HG03175 (cell line): ENCODE measurements around the gene AGPAT3.

Source experiments
- ATAC-seq: cut with Tn5 transposase; IDR thresholded peaks from one replicate; pipeline ENCODE4 v1.9.1; 2021; ENCODE audit warnings: mild to moderate bottlenecking, moderate library complexity; ENCODE audit not compliant: unreplicated experiment

Gene AGPAT3

DNA sequence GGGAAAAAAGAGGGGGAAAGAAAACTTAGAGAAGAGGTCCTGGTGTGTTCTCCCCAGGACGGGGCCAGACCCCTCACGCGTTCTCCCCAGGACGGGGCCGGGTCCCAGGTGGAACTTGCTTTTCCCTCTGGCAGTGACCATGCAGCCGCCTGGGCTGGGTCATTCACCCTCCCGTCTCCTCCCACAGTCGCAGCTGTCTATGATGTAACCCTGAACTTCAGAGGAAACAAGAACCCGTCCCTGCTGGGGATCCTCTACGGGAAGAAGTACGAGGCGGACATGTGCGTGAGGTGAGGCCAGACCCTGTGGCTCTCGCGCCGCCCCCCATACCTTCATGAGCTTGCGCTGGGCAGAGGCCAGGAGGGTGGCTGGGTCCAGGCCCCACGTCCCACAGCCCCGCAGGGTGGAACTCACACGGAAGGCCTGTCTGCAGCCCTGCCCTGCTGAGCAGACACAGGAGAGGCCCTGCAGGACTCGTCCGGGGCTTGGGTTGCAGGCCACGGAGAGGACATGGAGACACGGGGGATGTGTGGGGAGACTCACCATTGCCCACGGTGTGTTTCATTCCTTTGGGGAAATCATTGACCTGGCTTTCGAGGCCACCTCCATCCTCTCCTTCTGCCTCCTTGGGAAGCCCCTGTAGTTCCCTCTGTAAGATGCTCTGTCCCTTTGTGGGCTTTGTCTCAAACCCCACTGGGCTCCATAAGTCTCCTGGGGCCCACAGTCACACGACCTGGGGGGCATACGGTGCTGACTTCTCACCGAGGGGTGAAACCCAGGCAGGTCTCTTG lies 106.4 kb downstream of the AGPAT3 start:
- ATAC-seq: no peak

DNA sequence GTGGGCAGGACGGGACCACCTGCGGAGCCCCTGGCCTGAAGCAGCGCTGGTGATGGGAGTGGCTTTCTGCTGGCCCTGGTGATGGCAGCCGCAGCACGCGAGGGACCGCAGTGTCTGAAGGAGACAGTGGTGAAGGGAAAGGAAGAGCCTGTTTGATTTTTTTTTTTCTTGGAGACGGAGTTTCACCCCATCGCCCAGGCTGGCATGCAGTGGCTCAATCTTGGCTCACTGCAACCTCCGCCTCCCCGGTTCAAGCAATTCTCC lies 106.9 kb downstream of the AGPAT3 start:
- no peak for ATAC-seq

DNA sequence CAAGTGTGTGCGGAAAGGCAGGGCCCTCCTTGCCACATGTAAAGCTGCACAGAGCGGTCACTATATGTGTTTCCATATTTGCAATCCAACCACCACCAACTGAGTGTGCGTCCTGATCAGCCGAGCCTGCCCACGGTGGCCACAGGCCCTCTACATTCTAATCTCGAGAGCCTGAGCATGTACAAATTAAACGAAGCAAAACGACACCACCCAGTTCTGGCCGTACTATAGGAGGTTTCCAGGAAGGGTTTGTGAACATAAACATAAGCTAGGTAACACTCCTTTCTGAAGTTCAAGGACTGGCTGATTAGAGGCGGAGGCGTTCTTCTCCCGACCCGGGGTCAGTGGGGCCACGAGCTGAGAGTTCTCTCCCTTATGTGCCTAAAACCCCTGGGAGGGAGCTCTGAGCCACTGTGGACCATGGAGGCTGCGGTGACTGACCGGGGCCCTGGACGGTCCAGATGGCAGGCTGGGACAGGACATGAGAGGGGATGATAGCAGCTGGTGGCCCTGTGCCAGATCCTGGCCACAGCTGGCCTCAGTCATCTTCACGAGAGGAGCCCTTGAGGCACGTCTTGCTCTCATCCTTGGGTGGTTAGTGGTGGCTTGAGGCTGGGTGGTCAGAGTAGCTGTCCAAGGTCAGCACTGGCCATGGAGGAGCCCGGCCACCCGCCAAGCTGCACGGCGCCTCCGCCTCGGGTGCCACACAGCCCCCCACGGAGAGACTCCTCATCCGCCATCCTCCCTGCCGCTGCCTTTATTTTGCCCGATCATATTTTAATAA lies 108.0 kb downstream of the AGPAT3 start:
- no peak for ATAC-seq

DNA sequence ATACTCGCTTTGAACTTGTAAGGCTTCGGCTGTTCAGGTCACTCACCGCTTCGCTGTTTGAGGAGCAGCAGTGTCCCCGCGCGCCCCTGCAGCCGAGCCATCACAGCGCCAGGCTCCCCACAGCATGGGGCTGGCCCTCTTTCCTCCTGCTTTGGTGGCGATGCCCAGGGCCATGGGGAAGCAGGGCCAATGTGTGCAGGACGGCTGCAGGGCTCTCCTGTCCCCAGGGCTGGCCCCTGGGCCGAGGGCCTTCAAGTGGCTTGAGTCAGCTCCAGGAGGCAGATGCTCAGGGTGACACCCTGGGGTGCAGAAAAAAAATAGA lies 108.6 kb downstream of the AGPAT3 start:
- ATAC-seq: no peak

DNA sequence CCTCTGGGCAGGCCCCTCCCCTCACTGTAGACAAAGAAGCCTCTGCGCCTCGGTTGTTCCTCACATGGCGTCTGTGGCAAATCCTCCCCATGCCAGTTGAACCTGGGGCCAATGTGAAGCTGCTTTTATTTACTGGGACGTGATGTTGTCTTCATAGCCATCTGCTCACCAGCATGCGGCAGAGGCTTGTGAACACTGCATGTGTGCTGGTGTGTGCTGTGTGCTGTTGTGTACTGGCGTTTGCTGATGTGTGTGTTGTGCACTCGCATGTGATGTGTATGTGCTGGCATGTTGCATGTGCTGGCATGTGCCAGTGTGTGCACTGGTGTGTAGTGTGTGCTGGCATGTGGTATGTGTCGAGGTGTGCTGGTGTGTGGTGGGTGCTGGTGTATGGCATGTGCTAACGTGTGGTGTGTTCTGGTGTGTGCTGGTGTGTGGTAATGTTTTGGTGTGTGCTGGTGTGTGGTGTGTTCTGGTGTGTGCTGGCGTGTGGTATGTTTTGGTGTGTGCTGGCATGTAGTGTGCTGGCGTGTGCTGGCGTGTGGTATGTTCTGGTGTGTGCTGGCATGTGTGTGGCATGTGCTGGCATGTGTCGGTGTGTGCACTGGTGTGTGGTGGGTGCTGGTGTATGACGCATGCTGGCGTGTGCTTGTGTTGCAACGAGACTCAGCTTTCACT lies 109.9 kb downstream of the AGPAT3 start:
- no peak for ATAC-seq

DNA sequence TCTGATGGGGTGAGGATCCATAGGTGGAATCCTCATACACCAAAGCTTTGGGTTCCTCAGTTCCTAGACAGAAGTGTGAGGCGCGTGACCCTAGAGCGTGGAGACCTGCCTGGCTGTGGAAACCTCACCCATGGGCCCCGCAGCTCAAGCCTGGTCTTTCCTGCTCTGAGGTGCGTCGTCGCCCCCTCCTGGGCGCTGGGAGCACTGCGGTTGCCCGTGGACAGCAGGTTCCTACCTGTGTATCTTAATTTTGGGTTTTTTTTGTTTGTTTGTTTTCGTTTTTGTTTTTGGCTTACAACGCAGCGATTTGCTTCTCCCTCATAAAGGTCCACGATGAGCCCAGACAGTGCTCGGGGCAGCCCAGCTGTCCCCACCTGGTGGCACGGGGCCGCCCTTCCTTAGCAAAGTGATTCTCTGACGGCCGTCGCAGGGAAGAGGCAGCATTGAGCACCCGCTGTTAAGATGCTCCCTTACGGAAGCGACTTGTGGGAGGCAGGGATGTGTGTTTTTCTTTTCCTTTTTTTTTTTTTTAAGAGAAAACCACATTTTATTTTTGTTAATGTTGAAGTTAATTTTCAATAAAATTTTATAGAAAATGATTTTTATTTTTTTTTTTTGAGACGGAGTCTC lies 110.6 kb downstream of the AGPAT3 start:
- peak; percentile 68 for ATAC-seq

DNA sequence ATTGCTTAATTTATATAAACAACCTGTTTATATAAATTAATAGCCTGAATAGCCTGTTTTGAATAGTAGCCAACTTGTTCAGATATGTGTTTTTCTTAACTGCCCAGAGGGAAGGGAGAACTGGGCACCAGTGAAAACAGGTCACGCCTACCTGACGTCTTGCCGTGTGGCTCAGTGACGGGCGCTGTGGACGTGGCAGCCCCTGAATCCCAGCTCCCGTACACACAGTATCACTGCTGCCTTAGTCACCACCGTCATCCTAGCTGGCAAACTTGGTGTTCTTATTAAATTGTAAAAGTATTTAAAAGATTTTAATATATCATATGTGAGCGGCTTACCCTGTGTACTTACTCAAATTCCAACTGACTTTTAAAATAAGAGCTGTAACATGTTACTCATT lies 111.6 kb downstream of the AGPAT3 start:
- no peak for ATAC-seq

DNA sequence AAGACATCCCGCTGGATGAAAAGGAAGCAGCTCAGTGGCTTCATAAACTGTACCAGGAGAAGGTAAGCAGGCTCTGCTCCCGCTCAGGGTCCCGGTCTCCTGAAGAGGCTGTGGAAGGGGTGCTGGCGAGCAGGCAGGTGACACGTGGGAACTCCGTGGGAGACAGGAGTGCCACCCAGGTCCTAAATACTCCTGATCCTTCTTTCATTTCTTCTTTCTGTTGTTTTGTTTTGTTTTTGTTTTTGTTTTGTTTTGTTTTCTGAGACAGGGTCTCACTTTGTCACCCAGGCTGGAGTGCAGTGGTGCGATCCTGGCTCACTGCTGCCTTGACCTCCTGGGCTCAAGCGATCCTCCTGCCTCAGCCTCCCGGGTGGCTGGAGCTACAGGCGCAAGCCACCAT lies 113.0 kb downstream of the AGPAT3 start:
- no peak for ATAC-seq

DNA sequence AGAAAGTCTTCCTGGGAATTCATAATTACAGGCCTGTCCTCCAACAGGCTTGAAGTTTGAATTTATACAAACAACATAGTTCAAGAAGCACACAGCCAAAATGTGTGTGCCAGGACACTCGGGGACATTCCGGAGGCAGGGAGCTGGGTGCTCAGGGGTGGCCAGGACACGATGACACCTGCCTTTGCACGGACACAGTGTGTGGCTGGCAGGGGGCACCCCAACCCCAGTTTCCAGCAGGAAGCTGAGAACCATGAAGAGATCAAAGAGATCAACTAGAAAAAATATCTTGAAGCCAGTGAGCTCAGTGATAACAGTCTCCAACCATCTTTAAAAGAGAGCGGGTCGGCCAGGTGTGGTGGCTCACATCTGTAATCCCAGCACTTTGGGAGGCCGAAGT lies 114.6 kb downstream of the AGPAT3 start:
- ATAC-seq: no peak

DNA sequence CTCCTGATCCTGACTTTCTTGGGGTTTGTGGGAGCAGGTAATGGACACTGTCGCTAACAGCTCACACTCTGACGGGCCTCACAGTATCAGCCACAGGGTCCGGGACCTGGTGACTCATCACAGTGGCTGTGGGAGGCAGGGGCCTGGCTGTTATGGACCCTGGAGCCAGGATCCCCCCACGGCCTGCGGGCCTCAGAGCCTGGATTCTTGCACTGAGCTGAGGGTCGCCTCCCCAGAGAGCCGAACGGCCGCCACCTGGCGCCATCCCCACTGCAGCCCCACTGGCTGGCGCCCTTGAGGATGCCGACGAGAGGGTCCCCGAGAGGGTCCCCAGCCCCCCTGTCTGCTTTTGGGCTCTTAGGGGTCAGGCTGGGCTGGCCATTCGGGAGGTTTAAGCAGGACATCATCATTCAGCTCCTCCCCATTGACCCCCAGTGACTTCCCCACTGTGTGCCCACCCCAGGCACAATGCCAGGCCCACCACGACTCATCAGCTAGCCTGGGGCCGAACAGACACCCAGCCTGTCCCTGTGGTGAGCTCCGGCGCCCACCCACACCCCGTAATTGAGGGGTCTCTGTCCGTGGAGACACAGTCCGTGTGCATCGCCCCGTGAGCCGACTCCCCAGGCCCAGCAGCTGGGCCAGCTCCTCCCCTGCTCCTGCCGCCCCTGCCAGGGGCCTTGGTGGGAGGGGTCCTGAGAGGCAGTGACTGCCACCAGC lies 116.3 kb downstream of the AGPAT3 start:
- ATAC-seq: no peak

DNA sequence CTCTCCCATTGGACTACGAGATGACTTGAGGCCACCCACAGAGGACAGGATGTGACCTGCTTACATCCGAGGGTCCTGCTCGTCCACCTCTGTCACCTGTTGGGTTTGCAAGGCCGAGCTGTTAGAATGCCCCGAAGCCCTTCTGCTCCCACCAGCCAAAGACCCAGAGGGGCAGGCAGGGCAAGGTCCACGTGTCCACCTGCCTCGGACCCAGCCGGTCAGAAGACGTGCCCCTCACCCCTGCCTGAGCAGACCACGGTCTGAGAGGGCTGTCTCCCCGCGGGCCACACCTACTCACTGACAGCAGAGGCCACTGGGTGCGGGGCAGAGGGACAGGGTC lies 116.8 kb downstream of the AGPAT3 start:
- no peak for ATAC-seq

DNA sequence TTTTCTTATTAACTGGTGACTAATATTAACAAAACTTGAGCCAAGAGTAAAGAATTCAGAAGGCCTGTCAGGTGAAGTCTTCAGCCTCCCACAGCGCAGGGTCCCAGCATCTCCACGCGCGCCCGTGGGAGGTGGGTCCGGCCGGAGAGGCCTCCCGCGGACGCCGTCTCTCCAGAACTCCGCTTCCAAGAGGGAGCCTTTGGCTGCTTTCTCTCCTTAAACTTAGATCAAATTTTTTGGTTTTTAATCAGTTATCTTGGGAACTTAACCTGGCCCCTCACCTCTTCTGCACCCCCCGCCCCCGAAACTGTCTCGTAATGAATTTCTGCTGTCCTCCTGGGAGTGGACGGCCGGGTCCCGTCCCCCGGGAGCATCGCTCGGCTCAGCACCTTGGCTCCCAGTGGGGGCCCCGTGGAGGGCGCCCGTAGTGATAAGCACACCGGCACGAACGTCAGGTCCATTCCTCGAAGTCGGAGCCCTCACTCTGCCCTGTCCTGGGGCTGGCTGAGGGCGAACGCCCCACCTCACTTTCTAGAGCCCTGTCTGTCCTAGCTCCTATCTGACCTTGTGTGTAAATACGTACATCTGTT lies 117.6 kb downstream of the AGPAT3 start:
- no peak for ATAC-seq

DNA sequence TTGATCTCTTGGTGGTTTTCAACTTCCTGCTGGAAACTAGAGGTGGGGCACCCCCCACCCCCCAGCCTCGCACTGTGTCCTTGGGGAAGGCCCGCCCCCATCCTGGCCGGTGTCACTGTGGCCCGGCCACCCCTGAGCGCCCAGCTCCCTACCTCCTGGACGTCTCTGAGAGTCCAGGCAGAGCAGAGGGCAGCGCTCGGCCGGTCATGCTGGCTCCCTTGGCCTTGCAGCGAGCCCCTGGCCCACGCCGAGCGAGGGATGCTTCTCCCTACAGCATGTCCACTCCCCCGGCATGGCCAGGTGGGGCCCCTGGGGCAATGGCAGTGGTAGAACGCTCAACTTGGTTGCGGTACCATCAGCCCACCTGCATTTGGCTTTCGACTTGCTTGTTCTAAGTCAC lies 118.4 kb downstream of the AGPAT3 start:
- no peak for ATAC-seq

DNA sequence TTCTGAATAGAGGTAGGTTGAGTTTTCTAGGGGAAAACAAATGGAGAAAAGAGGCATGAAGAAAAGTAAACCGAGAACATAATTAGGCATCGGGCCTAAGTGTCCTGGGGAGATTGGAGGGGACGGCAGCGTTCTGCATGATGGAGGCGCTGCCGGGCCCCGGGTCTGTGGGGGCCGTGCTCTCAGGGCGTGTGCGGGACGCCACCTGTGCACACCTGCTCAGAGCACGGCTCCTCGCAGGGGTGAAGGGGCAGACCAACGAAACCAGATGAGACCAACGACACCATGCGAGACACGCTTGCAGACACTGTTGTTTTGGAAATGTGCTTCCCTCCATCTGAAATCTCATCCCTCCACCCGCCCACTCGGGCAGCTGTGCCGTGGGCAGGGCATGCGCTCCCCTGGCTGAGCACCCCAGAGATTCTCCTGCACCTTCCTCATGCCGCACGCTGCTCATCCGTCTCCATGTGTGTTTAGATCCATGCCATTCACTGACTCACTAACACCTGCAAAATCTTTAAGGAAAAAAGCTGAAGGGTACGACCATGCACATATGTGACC lies 118.9 kb downstream of the AGPAT3 start:
- no peak for ATAC-seq

DNA sequence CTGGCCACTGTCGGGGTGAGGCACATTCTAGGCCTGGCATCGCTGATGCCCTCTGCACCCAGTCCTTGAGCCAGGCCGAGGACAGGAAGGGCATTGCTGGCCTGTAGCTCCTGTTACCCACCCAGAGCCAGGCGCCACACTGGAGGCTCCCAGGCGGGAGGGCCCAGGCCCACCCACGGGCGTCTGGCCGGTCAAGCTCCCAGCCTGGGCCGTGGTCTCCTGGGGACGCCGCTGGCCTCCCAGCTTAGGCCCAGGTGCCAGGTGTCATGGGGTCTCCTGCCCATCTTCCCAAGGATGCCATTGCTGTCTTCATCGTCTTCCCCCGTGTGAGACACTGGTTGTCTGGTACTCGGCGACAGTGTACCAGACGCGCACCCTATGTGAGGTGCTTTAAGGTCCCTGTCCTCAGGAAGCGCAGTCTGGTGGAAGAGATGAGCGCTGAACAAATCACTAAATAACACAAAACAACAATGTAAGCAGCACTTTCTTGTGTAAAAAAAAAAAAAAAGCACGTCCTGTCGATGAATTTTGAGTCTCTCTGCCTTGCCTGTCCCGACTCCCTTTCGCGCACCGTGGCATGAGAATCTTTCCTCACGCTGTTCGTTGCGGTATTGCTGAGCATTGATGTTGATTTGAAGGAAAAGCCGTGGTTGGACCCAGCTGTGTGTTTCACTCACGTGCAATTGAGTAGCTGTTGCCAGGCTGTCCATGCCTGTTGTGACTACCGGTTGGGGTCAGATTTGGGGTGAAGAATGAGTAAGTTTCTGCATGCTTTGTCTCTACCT lies 120.1 kb downstream of the AGPAT3 start:
- ATAC-seq: no peak

DNA sequence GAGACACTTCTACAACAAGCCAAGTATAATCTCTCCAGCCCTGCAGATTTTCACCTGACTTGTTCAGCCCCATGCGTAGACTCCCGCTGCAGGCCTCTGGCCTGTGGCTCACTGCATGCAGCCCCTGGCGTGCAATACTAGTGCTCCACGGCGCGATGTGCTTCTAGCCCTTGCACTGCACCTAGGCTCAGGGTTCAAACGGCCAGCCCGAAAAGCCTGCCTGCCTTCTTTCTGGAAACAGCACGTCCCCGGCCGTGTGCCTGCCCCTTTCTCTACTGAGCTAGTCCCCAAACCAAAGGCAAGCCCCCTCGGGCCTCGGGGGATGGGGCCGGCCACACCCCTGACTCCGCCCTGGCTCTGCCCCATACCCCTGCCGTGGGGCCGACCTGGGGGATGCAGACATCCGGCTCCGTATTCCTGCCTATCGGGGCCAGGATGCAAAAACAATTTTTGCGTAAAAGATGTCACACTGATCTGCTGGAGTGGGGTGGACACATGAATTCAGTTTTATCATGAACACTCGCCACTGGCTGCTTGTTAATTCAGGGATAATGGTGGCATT lies 120.7 kb downstream of the AGPAT3 start:
- ATAC-seq: no peak

DNA sequence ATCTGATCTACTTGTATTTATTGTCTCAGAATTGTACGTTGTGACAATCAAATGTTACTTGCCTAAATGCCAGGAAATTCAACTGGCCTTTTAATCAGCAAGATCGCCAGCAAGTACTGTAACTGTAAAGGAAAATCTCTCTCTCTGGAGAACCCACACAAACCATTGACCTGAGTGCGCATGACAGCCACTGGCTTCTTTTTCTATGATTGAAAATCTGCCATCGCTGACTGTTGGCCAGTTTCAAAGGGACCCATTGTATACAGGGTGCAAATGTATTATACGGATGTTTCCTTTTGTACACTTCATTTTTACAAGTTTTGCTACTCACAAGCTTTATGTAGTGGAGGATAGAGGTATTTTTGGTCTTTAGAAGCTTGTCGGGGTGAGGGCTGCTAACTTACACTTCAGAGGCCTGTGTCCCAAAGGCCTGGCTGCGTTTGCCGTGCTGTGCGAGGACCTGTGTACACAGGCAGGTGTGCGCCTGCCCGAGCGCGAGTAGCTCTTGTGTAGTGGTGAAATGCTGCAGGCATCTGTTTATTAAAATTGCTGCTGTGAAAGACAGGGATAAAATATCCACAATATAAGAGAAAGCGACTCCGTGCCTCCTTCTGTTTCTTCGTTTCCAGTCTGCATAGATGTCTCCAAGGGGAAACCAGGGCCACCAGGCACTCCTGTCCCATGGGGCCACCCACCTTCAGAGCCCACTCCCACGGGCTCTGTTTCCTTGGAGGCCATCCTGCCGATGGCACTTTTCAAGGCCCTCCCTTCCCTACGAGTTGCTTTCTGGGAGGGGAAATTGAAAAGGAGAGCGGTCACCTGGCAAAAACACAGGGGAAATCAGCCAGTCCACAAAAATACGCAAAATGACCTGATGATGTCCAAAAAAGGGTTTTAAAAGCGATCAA lies 121.8 kb downstream of the AGPAT3 start:
- no peak for ATAC-seq

DNA sequence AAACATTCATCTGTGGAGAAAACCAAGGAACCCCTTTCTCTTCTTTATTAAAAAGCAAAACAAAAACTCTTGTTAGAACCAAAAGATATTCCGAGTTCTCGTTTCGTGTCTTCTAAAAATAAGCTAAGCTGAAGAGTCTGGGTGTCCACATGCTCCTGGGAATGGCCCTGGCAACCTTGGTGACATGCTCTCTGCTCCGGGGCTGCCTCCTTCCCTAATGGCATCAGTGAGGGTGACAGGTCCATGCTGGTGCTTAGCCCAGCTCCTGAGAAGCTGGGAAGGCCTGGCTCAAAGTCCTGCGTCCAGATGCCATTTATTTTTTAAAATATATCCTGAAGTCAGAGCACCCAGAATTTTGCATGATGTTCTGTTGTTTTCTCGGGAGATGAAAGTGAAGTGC lies 122.5 kb downstream of the AGPAT3 start:
- no peak for ATAC-seq
